Astrocyte (in vitro differentiated cells and primary cell): ENCODE results near the gene LRRC63.

Experiments used
- EZH2 ChIP-seq: IDR thresholded peaks from 2 replicates; pipeline ENCODE4 v1.6.1; 2012; ENCODE audit warnings: mild to moderate bottlenecking, low read length, inconsistent platforms; ENCODE audit not compliant: insufficient read depth
- TF ChIP-seq, protein P1 (sequence below): IDR thresholded peaks from 2 replicates; pipeline ENCODE4 v1.5.1; 2011; ENCODE audit warnings: low read depth, mild to moderate bottlenecking, inconsistent platforms, low read length, moderate library complexity; ENCODE audit not compliant: insufficient read depth

DNA sequence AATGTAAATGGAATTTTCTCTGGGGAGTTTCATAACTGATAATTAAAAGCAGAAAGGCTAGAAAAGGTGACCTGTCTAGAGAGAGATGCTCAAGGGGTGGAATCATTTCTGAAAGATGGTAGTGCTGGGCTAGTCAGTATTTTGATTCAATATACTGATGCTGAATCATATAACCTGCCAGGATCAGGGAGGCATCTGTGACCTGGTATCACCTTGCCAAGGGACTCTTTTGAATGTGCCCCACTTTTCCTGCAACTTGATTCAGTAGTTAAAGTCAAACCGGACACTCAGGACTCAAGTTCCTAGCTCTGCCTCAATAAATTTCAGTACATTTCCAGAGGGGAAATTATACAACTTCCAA is 45.5 kb upstream of the LRRC63 start:
- TF ChIP-seq, protein P1, sequence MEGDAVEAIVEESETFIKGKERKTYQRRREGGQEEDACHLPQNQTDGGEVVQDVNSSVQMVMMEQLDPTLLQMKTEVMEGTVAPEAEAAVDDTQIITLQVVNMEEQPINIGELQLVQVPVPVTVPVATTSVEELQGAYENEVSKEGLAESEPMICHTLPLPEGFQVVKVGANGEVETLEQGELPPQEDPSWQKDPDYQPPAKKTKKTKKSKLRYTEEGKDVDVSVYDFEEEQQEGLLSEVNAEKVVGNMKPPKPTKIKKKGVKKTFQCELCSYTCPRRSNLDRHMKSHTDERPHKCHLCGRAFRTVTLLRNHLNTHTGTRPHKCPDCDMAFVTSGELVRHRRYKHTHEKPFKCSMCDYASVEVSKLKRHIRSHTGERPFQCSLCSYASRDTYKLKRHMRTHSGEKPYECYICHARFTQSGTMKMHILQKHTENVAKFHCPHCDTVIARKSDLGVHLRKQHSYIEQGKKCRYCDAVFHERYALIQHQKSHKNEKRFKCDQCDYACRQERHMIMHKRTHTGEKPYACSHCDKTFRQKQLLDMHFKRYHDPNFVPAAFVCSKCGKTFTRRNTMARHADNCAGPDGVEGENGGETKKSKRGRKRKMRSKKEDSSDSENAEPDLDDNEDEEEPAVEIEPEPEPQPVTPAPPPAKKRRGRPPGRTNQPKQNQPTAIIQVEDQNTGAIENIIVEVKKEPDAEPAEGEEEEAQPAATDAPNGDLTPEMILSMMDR = no peak
- no peak for TF ChIP-seq EZH2
